Liver (tissue), 3 donors: ENCODE data around the gene GPATCH8.

Experiments used
- JUND ChIP-seq, 2 donors: IDR thresholded peaks; 2 replicates each; pipeline ENCODE4 v1.6.1; 2016; ENCODE audit warnings: antibody characterized with exemption in 2 of 2
- RAD21 ChIP-seq, 2 donors: IDR thresholded peaks; 2 replicates each; pipeline ENCODE4 v1.6.1; 2016; ENCODE audit warnings: antibody characterized with exemption in 2 of 2, mild to moderate bottlenecking in 2 of 2
- RXRA ChIP-seq, 2 donors: IDR thresholded peaks; 2 replicates each; pipeline ENCODE4 v1.6.1; 2017 to 2018; ENCODE audit warnings: antibody characterized with exemption in 2 of 2, mild to moderate bottlenecking in 1 of 2
- SP1 ChIP-seq: IDR thresholded peaks from 2 replicates; pipeline ENCODE4 v1.6.1; 2018; ENCODE audit warnings: antibody characterized with exemption, mild to moderate bottlenecking
- TAF1 ChIP-seq: conservative IDR thresholded peaks from 2 replicates; pipeline ENCODE4 v1.6.1; 2016; ENCODE audit warnings: antibody characterized with exemption, mild to moderate bottlenecking
- TF ChIP-seq, protein P1 (sequence below): fragments of 150-350 bp; IDR thresholded peaks from 2 replicates; pipeline ENCODE4 v1.5.1; 2017; ENCODE audit warnings: improper control_type of control experiment, low read depth, low read length; ENCODE audit not compliant: missing input control
- TF ChIP-seq, protein P2 (sequence below): IDR thresholded peaks from 2 replicates; pipeline ENCODE4 v1.6.1; 2016; ENCODE audit warnings: antibody characterized with exemption
- TF ChIP-seq, protein P3 (sequence below): IDR thresholded peaks from 2 replicates; pipeline ENCODE4 v1.6.1; 2016; ENCODE audit warnings: antibody characterized with exemption, mild to moderate bottlenecking
- TF ChIP-seq, protein P4 (sequence below): IDR thresholded peaks from 2 replicates; pipeline ENCODE4 v1.6.1; 2016; ENCODE audit warnings: antibody characterized with exemption
- TF ChIP-seq, protein P5 (sequence below): IDR thresholded peaks from 2 replicates; pipeline ENCODE4 v1.6.1; 2016; ENCODE audit warnings: antibody characterized with exemption
- donor health status: healthy.
- donor health status: healthy.

DNA sequence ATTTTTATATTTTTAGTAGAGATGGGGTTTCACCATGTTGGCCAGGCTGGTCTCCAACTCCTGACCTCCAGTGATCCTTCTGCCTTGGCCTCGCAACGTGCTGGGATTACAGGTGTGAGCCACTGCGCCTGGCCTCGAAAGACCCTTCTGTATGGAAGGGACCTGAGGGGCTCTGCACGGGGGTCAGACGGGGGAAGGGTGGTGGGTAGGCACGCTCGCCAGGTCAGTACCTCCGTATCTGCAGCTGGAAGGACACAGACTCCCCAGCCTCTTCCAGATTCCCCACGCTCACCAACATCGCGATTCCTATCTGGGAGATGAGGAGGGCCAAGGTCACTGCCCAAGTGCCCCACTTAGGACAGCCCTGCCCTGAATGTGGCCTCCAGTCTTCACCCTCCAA is 126.4 kb downstream of the GPATCH8 start:
- TF ChIP-seq, protein P1, sequence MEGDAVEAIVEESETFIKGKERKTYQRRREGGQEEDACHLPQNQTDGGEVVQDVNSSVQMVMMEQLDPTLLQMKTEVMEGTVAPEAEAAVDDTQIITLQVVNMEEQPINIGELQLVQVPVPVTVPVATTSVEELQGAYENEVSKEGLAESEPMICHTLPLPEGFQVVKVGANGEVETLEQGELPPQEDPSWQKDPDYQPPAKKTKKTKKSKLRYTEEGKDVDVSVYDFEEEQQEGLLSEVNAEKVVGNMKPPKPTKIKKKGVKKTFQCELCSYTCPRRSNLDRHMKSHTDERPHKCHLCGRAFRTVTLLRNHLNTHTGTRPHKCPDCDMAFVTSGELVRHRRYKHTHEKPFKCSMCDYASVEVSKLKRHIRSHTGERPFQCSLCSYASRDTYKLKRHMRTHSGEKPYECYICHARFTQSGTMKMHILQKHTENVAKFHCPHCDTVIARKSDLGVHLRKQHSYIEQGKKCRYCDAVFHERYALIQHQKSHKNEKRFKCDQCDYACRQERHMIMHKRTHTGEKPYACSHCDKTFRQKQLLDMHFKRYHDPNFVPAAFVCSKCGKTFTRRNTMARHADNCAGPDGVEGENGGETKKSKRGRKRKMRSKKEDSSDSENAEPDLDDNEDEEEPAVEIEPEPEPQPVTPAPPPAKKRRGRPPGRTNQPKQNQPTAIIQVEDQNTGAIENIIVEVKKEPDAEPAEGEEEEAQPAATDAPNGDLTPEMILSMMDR: no peak
- TF ChIP-seq, protein P2, sequence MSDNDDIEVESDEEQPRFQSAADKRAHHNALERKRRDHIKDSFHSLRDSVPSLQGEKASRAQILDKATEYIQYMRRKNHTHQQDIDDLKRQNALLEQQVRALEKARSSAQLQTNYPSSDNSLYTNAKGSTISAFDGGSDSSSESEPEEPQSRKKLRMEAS: no peak
- TF ChIP-seq TAF1 (no peak), SP1 (no peak), RAD21 (IDR thresholded peaks at IDR 0.05) (no peak), RXRA (IDR thresholded peaks at IDR 0.05) (no peak), JUND (IDR thresholded peaks at IDR 0.05) (no peak)
- TF ChIP-seq, protein P3, sequence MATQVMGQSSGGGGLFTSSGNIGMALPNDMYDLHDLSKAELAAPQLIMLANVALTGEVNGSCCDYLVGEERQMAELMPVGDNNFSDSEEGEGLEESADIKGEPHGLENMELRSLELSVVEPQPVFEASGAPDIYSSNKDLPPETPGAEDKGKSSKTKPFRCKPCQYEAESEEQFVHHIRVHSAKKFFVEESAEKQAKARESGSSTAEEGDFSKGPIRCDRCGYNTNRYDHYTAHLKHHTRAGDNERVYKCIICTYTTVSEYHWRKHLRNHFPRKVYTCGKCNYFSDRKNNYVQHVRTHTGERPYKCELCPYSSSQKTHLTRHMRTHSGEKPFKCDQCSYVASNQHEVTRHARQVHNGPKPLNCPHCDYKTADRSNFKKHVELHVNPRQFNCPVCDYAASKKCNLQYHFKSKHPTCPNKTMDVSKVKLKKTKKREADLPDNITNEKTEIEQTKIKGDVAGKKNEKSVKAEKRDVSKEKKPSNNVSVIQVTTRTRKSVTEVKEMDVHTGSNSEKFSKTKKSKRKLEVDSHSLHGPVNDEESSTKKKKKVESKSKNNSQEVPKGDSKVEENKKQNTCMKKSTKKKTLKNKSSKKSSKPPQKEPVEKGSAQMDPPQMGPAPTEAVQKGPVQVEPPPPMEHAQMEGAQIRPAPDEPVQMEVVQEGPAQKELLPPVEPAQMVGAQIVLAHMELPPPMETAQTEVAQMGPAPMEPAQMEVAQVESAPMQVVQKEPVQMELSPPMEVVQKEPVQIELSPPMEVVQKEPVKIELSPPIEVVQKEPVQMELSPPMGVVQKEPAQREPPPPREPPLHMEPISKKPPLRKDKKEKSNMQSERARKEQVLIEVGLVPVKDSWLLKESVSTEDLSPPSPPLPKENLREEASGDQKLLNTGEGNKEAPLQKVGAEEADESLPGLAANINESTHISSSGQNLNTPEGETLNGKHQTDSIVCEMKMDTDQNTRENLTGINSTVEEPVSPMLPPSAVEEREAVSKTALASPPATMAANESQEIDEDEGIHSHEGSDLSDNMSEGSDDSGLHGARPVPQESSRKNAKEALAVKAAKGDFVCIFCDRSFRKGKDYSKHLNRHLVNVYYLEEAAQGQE: no peak
- TF ChIP-seq, protein P4, sequence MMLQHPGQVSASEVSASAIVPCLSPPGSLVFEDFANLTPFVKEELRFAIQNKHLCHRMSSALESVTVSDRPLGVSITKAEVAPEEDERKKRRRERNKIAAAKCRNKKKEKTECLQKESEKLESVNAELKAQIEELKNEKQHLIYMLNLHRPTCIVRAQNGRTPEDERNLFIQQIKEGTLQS: no peak
- TF ChIP-seq, protein P5, sequence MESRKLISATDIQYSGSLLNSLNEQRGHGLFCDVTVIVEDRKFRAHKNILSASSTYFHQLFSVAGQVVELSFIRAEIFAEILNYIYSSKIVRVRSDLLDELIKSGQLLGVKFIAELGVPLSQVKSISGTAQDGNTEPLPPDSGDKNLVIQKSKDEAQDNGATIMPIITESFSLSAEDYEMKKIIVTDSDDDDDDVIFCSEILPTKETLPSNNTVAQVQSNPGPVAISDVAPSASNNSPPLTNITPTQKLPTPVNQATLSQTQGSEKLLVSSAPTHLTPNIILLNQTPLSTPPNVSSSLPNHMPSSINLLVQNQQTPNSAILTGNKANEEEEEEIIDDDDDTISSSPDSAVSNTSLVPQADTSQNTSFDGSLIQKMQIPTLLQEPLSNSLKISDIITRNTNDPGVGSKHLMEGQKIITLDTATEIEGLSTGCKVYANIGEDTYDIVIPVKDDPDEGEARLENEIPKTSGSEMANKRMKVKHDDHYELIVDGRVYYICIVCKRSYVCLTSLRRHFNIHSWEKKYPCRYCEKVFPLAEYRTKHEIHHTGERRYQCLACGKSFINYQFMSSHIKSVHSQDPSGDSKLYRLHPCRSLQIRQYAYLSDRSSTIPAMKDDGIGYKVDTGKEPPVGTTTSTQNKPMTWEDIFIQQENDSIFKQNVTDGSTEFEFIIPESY: no peak
